H1 (cell line): Measurements from ENCODE around the gene SERP1. TPM values are rescaled to one million over a fixed set of nuclear protein-coding genes. Genes with fewer than 3 reads are reported as not detected.

Experiments used
- BACH1 ChIP-seq: IDR thresholded peaks from 2 replicates; pipeline ENCODE4 v1.6.1; 2012; ENCODE audit warnings: low read length, improper control_type of control experiment
- BCL11A ChIP-seq, 2 experiments: IDR thresholded peaks; one replicate each; pipeline ENCODE4 v1.6.1; 2011; ENCODE audit warnings: low read depth in 2 of 2, low read length in 2 of 2, mild to moderate bottlenecking in 2 of 2
- CBX8 ChIP-seq: fragments of 300-800, 300-1000 bp; sonication (generic); IDR thresholded peaks from 2 replicates; pipeline ENCODE4 v1.7.1; 2016; ENCODE audit warnings: low read depth, low read length, borderline replicate concordance
- CREB1 ChIP-seq: IDR thresholded peaks from 2 replicates; pipeline ENCODE4 v1.6.1; 2012; ENCODE audit warnings: inconsistent platforms
- GABPA ChIP-seq: IDR thresholded peaks from 2 replicates; pipeline ENCODE4 v1.6.1; 2011; ENCODE audit warnings: mild to moderate bottlenecking, low read length, moderate library complexity, borderline replicate concordance; ENCODE audit not compliant: insufficient read depth
- NRF1 ChIP-seq: IDR thresholded peaks from 2 replicates; pipeline ENCODE4 v1.6.1; 2011; ENCODE audit warnings: mild to moderate bottlenecking, low read depth, low read length, improper control_type of control experiment
- RBBP5 ChIP-seq: IDR thresholded peaks from 2 replicates; pipeline ENCODE4 v1.7.1; 2012; ENCODE audit warnings: low read depth, mild to moderate bottlenecking, inconsistent platforms, low read length, moderate library complexity, borderline replicate concordance
- SP1 ChIP-seq: IDR thresholded peaks from 2 replicates; pipeline ENCODE4 v1.6.1; 2011; ENCODE audit warnings: low read depth, low read length
- SP2 ChIP-seq: IDR thresholded peaks from 2 replicates; pipeline ENCODE4 v1.6.1; 2012; ENCODE audit warnings: mild to moderate bottlenecking, low read length, inconsistent platforms
- TAF1 ChIP-seq: IDR thresholded peaks from 2 replicates; pipeline ENCODE4 v1.6.1; 2011; ENCODE audit warnings: mild to moderate bottlenecking, low read depth, low read length
- YY1 ChIP-seq: IDR thresholded peaks from 2 replicates; pipeline ENCODE4 v1.6.1; 2011; ENCODE audit warnings: low read depth, mild to moderate bottlenecking, low read length
- polyA plus RNA-seq, 7 experiments: library from polyadenylated mRNA; depleted of rRNA in 3 of 7; stranded (reverse) in 5 of 7; unstranded in 2 of 7; fragments of >200 nt in 5 of 7; fragments of 200-250 nt in 2 of 7; gene quantifications; 1 replicate in 5 of 7; 2 replicates in 1 of 7; 4 replicates in 1 of 7; pipeline versions ENCODE4 v1.2.1 to v1.2.3, GENCODE V29; 2011 to 2013; ENCODE audit warnings: missing spikeins in 2 of 7, mixed read lengths in 2 of 7
- total RNA-seq: library from RNA; stranded (reverse); fragmentation: NEBNext Ultra II Directional; extraction: Animal tissue kit (Norgen Biotek cat#: 25700); gene quantifications from 2 replicates; pipeline ENCODE4 v1.2.1, GENCODE V29; 2021
- TF ChIP-seq, protein P1 (sequence below): fragments of 300-600 bp; sonication (generic); IDR thresholded peaks from 2 replicates; pipeline ENCODE4 v1.7.1; 2012; ENCODE audit warnings: low read length, moderate library complexity, mild to moderate bottlenecking, inconsistent platforms; ENCODE audit not compliant: insufficient replicate concordance
- TF ChIP-seq, protein P2 (sequence below): IDR thresholded peaks from 2 replicates; pipeline ENCODE4 v1.6.1; 2012; ENCODE audit warnings: inconsistent platforms

The SERP1 gene
- total and polyA plus RNA-seq, 2 of the 8 experiments (the other 6 are each of a cell fraction or from before 2014, with no cell fraction given): 90.3 to 98.2 TPM

- TF ChIP-seq, protein P1, sequence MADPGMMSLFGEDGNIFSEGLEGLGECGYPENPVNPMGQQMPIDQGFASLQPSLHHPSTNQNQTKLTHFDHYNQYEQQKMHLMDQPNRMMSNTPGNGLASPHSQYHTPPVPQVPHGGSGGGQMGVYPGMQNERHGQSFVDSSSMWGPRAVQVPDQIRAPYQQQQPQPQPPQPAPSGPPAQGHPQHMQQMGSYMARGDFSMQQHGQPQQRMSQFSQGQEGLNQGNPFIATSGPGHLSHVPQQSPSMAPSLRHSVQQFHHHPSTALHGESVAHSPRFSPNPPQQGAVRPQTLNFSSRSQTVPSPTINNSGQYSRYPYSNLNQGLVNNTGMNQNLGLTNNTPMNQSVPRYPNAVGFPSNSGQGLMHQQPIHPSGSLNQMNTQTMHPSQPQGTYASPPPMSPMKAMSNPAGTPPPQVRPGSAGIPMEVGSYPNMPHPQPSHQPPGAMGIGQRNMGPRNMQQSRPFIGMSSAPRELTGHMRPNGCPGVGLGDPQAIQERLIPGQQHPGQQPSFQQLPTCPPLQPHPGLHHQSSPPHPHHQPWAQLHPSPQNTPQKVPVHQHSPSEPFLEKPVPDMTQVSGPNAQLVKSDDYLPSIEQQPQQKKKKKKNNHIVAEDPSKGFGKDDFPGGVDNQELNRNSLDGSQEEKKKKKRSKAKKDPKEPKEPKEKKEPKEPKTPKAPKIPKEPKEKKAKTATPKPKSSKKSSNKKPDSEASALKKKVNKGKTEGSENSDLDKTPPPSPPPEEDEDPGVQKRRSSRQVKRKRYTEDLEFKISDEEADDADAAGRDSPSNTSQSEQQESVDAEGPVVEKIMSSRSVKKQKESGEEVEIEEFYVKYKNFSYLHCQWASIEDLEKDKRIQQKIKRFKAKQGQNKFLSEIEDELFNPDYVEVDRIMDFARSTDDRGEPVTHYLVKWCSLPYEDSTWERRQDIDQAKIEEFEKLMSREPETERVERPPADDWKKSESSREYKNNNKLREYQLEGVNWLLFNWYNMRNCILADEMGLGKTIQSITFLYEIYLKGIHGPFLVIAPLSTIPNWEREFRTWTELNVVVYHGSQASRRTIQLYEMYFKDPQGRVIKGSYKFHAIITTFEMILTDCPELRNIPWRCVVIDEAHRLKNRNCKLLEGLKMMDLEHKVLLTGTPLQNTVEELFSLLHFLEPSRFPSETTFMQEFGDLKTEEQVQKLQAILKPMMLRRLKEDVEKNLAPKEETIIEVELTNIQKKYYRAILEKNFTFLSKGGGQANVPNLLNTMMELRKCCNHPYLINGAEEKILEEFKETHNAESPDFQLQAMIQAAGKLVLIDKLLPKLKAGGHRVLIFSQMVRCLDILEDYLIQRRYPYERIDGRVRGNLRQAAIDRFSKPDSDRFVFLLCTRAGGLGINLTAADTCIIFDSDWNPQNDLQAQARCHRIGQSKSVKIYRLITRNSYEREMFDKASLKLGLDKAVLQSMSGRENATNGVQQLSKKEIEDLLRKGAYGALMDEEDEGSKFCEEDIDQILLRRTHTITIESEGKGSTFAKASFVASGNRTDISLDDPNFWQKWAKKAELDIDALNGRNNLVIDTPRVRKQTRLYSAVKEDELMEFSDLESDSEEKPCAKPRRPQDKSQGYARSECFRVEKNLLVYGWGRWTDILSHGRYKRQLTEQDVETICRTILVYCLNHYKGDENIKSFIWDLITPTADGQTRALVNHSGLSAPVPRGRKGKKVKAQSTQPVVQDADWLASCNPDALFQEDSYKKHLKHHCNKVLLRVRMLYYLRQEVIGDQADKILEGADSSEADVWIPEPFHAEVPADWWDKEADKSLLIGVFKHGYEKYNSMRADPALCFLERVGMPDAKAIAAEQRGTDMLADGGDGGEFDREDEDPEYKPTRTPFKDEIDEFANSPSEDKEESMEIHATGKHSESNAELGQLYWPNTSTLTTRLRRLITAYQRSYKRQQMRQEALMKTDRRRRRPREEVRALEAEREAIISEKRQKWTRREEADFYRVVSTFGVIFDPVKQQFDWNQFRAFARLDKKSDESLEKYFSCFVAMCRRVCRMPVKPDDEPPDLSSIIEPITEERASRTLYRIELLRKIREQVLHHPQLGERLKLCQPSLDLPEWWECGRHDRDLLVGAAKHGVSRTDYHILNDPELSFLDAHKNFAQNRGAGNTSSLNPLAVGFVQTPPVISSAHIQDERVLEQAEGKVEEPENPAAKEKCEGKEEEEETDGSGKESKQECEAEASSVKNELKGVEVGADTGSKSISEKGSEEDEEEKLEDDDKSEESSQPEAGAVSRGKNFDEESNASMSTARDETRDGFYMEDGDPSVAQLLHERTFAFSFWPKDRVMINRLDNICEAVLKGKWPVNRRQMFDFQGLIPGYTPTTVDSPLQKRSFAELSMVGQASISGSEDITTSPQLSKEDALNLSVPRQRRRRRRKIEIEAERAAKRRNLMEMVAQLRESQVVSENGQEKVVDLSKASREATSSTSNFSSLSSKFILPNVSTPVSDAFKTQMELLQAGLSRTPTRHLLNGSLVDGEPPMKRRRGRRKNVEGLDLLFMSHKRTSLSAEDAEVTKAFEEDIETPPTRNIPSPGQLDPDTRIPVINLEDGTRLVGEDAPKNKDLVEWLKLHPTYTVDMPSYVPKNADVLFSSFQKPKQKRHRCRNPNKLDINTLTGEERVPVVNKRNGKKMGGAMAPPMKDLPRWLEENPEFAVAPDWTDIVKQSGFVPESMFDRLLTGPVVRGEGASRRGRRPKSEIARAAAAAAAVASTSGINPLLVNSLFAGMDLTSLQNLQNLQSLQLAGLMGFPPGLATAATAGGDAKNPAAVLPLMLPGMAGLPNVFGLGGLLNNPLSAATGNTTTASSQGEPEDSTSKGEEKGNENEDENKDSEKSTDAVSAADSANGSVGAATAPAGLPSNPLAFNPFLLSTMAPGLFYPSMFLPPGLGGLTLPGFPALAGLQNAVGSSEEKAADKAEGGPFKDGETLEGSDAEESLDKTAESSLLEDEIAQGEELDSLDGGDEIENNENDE: no peak
- TF ChIP-seq BCL11A (IDR thresholded peaks at IDR 0.05; ENCODE audit: low read depth in 2 of 2, low read length in 2 of 2) (no peak), NRF1 (no peak), YY1 (no peak), TAF1 (no peak), RBBP5 (no peak), CREB1 (no peak), CBX8 (no peak), BACH1 (no peak), GABPA (no peak), SP2 (no peak), SP1 (no peak)
- TF ChIP-seq, protein P2, sequence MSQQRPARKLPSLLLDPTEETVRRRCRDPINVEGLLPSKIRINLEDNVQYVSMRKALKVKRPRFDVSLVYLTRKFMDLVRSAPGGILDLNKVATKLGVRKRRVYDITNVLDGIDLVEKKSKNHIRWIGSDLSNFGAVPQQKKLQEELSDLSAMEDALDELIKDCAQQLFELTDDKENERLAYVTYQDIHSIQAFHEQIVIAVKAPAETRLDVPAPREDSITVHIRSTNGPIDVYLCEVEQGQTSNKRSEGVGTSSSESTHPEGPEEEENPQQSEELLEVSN: no peak
Observed at GRCh38 chr3:150509780-150510179, 36.5 kb downstream of the SERP1 start (continued).
